Measurements from ENCODE around the gene RNU7-1. TPM values are rescaled to one million over a fixed set of nuclear protein-coding genes. Genes with fewer than 3 reads are reported as not detected.

The RNU7-1 gene
- total RNA-seq, 1 donor from 2014 or later: not detected

DNA sequence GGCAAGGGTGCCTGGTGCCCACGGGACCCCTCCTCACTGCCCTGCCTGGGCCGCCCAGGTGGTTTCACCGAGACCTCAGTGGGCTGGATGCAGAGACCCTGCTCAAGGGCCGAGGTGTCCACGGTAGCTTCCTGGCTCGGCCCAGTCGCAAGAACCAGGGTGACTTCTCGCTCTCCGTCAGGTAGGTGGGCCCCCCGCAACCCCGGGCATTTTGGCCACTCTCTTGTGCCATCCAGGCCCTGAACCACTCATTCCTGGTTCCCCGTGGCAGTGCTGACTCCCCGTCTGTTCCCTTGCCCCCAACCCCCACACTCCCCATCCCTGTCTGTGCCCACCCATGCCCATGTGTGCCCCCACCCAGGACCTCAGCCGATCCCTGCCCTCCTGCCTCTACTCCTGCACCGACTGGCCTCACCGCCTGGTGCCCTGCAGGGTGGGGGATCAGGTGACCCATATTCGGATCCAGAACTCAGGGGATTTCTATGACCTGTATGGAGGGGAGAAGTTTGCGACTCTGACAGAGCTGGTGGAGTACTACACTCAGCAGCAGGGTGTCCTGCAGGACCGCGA lies 8.0 kb downstream of the RNU7-1 start:
- no peaks in the 10 kb centered on the region for H3K27me3 Mint-ChIP-seq
- no peaks in the 10 kb centered on the region for H3K9me3 Mint-ChIP-seq (ENCODE audit: low read depth)
- H3K4me1 Mint-ChIP-seq (ENCODE audit: low read depth): peaks cover 7% of the 10 kb centered on the region
- no peak overlapping the region for H3K4me3 Mint-ChIP-seq (ENCODE audit: low read depth)
- H3K36me3 Mint-ChIP-seq (ENCODE audit: insufficient read depth): peaks cover under 1% of the 10 kb centered on the region
- no peak overlapping the region for H3K27ac Mint-ChIP-seq
- DNase-seq (ENCODE audit: low spot score, unreplicated experiment): no peak
- TF ChIP-seq, protein P1, sequence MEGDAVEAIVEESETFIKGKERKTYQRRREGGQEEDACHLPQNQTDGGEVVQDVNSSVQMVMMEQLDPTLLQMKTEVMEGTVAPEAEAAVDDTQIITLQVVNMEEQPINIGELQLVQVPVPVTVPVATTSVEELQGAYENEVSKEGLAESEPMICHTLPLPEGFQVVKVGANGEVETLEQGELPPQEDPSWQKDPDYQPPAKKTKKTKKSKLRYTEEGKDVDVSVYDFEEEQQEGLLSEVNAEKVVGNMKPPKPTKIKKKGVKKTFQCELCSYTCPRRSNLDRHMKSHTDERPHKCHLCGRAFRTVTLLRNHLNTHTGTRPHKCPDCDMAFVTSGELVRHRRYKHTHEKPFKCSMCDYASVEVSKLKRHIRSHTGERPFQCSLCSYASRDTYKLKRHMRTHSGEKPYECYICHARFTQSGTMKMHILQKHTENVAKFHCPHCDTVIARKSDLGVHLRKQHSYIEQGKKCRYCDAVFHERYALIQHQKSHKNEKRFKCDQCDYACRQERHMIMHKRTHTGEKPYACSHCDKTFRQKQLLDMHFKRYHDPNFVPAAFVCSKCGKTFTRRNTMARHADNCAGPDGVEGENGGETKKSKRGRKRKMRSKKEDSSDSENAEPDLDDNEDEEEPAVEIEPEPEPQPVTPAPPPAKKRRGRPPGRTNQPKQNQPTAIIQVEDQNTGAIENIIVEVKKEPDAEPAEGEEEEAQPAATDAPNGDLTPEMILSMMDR (IDR thresholded peaks at IDR 0.05; ENCODE audit: unreplicated experiment): no peak

DNA sequence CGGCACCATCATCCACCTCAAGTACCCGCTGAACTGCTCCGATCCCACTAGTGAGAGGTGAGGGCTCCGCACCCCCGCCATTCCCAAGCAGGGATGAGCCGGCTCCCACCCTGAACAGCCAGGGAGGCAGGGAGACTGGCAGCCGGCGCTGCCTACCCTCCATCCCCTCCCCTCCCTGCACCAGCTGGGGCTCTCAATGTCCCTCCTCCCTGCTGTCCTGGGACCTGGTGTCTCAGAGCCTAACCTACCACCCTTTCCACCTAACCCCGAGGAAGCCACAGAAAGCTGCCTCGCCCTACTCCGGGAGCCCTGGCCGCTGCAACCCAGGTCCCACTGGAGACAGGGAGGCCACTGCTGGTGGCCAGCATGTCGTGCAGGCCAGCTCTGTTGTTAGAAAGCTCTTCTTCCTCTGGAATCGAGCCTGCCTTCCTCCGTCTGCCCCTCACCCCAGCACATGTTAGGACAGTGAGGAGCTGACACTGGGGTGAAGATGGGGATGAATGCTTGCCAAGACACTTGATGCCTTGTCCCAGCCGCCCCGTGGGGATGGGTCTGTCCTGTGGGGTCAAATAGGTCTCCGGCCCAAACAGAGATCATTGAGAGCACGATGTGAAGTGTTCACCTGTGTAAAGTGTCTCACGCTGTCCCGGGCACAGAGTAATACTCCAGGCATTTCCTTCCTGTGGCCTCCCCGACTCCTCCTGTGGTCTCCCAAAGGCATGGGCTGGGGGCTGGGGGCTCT lies 8.7 kb downstream of the RNU7-1 start:
- Mint-ChIP-seq H3K27me3 (no peaks in the 10 kb centered on the region), H3K36me3 (ENCODE audit: insufficient read depth) (peaks cover 5% of the 10 kb centered on the region), H3K4me3 (ENCODE audit: low read depth) (no peak overlapping the region), H3K4me1 (ENCODE audit: low read depth) (peaks cover 1% of the 10 kb centered on the region), H3K27ac (no peak overlapping the region), H3K9me3 (ENCODE audit: low read depth) (no peaks in the 10 kb centered on the region)
- DNase-seq (ENCODE audit: low spot score, unreplicated experiment): no peak
- TF ChIP-seq, protein P1 (IDR thresholded peaks at IDR 0.05; ENCODE audit: unreplicated experiment): no peak

DNA sequence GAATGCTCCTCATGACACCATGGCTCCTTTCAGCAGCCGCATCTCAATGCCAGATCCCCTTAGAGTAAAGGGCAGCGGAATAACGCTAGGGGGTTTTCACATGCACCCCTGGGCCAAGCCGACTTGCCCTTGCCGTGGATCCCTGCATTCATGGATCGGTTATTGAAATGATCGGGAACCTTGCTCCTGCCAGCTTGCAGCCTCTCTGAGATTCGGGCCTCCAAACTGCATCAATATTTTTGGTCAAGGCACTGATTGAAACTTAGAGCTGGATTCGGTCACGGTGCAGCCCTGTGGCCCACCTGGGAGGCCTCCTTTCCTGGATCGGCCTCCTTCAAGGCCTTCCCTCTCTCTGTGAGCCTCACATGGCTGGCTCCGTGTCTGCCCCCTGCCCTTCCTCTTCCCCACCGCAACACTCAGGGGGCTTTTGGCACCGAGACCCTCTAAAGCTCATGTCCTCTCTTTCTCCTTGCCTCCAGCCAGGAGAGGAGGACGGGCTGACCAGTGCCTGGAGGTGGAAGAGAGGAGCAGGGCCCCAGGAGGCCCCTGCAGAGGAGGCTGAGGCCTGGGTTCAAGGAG lies 9.3 kb downstream of the RNU7-1 start:
- H3K4me1 Mint-ChIP-seq (ENCODE audit: low read depth): peaks cover 1% of the 10 kb centered on the region
- H3K27ac Mint-ChIP-seq: no peak overlapping the region
- peaks cover 5% of the 10 kb centered on the region for H3K36me3 Mint-ChIP-seq (ENCODE audit: insufficient read depth)
- no peaks in the 10 kb centered on the region for H3K9me3 Mint-ChIP-seq (ENCODE audit: low read depth)
- no peak overlapping the region for H3K4me3 Mint-ChIP-seq (ENCODE audit: low read depth)
- TF ChIP-seq, protein P1 (IDR thresholded peaks at IDR 0.05; ENCODE audit: unreplicated experiment): no peak
- no peaks in the 10 kb centered on the region for H3K27me3 Mint-ChIP-seq
- no peak for DNase-seq (ENCODE audit: low spot score, unreplicated experiment)

DNA sequence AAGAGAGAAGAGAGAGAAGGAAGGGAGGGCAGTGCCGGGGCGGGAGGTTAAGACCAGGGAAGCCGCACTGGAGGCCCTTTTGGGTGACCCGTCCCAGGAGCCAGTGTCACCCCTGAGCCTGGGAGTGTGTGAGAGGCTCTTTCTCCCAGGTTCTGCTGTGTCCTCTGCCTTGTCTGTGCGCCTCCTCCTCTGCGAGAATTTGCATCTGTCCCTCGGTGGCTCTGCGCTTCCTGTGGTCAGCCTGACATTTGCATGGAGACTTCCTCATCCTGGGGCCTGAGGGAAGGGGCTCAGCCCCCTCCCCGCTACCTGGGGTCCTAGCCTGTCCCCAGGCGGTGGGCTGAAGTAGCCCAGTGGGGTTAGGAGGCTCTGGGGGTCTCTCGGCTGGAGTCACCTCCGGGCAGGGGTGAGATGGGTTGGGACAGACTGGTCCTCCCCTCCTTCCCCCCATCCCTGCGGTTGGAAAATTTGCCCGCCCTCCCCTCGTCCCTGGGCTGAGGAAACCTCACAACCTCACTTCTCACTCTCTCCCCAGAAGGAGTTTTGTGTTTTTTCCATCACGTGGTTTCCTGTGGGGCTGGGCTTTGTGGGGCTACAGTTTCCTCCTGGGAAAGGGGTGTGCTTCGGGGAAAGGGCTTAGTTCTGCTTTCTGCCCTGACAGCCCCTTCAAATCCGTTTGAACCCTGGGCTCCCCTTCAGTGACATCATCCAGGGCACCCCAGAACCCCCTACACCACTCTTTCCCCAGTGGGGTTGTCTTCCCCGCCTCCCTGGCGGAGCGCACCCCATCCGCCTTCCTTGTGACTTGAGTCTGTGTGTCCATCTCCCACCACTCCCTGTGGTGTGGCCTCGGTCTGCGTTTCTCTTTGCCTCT lies 10.1 kb downstream of the RNU7-1 start:
- peaks cover 1% of the 10 kb centered on the region for H3K4me1 Mint-ChIP-seq (ENCODE audit: low read depth)
- H3K36me3 Mint-ChIP-seq (ENCODE audit: insufficient read depth): peaks cover 9% of the 10 kb centered on the region
- H3K4me3 Mint-ChIP-seq (ENCODE audit: low read depth): no peak overlapping the region
- TF ChIP-seq, protein P1 (IDR thresholded peaks at IDR 0.05; ENCODE audit: unreplicated experiment): no peak
- DNase-seq (ENCODE audit: low spot score, unreplicated experiment): no peak
- H3K27me3 Mint-ChIP-seq: no peaks in the 10 kb centered on the region
- no peaks in the 10 kb centered on the region for H3K9me3 Mint-ChIP-seq (ENCODE audit: low read depth)
- H3K27ac Mint-ChIP-seq: no peak overlapping the region

All from progenitor cell of endocrine pancreas (in vitro differentiated cells).